RWPE2 (cell line): Measurements from ENCODE around the gene NAA11.

Experiments
- ATAC-seq: fragments of 200-7000 bp; cut with Tn5 transposase; 3 replicates; pipeline ENCODE4 v1.9.1; 2021; ENCODE audit warnings: low read depth
- DNase-seq: peaks from one replicate; pipeline ENCODE4 v3.0.0-alpha.2; 2020; ENCODE audit warnings: low spot score
- H3K27ac ChIP-seq: fragments of 450-650 bp; 2 replicates; pipeline ENCODE4 v1.5.1; 2017; ENCODE audit warnings: mild to moderate bottlenecking; ENCODE audit not compliant: poor library complexity, severe bottlenecking
- H3K27me3 ChIP-seq: fragments of 250-450 bp; sonication (Bioruptor Pico); 2 replicates; pipeline ENCODE4 v1.5.1; 2021; ENCODE audit warnings: mild to moderate bottlenecking, moderate library complexity; ENCODE audit not compliant: insufficient read depth, poor library complexity, severe bottlenecking
- H3K36me3 ChIP-seq: fragments of 250-450 bp; sonication (Bioruptor Pico); 2 replicates; pipeline ENCODE4 v1.5.1; 2020; ENCODE audit warnings: low read depth, mild to moderate bottlenecking, moderate library complexity
- H3K4me1 ChIP-seq: fragments of 250-450 bp; sonication (Bioruptor Pico); 2 replicates; pipeline ENCODE4 v1.5.1; 2021; ENCODE audit warnings: mild to moderate bottlenecking, moderate library complexity; ENCODE audit not compliant: insufficient read depth, poor library complexity, severe bottlenecking
- H3K4me3 ChIP-seq: fragments of 250-450 bp; sonication (Bioruptor Pico); 2 replicates; pipeline ENCODE4 v1.5.1; 2021; ENCODE audit warnings: mild to moderate bottlenecking, moderate library complexity; ENCODE audit not compliant: severe bottlenecking
- H3K9me3 ChIP-seq: fragments of 250-450 bp; sonication (Bioruptor Pico); 2 replicates; pipeline ENCODE4 v1.5.1; 2021; ENCODE audit warnings: mild to moderate bottlenecking, moderate library complexity; ENCODE audit not compliant: severe bottlenecking
- TF ChIP-seq, protein P1 (sequence below): fragments of 450-650 bp; IDR thresholded peaks from one replicate; pipeline ENCODE4 v1.5.1; 2017; ENCODE audit warnings: mild to moderate bottlenecking, moderate library complexity; ENCODE audit not compliant: poor library complexity, severe bottlenecking

Gene NAA11

DNA sequence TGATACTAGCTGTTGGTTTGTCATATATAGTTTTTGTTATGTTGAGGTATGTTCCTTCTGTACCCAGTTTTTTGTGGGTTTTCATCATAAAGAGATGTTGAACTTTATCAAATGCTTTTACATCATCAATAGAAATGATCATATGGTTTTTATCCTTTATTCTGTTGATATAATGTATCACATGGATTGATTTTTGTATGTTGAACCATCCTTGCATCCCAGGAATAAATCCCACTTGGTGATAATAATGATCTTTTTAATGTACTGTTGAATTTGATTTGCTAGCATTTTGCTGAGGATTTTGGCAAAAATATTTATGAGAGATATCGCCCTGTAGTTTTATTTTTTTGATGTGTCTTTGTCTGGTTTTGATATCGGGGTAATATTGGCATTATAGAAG is 22.5 kb upstream of the NAA11 start:
- Histone ChIP-seq H3K4me1 (no peaks in the 10 kb centered on the region), H3K36me3 (no peaks in the 10 kb centered on the region), H3K27me3 (no peaks in the 10 kb centered on the region), H3K27ac (no peak overlapping the region), H3K9me3 (no peaks in the 10 kb centered on the region), H3K4me3 (no peak overlapping the region)
- ATAC-seq = no peak
- TF ChIP-seq, protein P1, sequence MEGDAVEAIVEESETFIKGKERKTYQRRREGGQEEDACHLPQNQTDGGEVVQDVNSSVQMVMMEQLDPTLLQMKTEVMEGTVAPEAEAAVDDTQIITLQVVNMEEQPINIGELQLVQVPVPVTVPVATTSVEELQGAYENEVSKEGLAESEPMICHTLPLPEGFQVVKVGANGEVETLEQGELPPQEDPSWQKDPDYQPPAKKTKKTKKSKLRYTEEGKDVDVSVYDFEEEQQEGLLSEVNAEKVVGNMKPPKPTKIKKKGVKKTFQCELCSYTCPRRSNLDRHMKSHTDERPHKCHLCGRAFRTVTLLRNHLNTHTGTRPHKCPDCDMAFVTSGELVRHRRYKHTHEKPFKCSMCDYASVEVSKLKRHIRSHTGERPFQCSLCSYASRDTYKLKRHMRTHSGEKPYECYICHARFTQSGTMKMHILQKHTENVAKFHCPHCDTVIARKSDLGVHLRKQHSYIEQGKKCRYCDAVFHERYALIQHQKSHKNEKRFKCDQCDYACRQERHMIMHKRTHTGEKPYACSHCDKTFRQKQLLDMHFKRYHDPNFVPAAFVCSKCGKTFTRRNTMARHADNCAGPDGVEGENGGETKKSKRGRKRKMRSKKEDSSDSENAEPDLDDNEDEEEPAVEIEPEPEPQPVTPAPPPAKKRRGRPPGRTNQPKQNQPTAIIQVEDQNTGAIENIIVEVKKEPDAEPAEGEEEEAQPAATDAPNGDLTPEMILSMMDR = no peak
- no peak for DNase-seq

- no peak overlapping the region for H3K4me3 ChIP-seq
- H3K4me1 ChIP-seq = no peaks in the 10 kb centered on the region
- H3K27me3 ChIP-seq = no peaks in the 10 kb centered on the region
- no peak for ATAC-seq
- H3K27ac ChIP-seq = no peak overlapping the region
- no peaks in the 10 kb centered on the region for H3K36me3 ChIP-seq
- no peaks in the 10 kb centered on the region for H3K9me3 ChIP-seq
- TF ChIP-seq, protein P1 = no peak
- DNase-seq = no peak
Measured at GRCh38 chr4:79341893-79342653, 16.2 kb upstream of the NAA11 start.

GRCh38 chr4:79340568-79340967 is 14.7 kb upstream of the NAA11 start:
- ATAC-seq (no peak), DNase-seq (no peak)
- Histone ChIP-seq H3K4me1 (no peaks in the 10 kb centered on the region), H3K36me3 (no peaks in the 10 kb centered on the region), H3K4me3 (no peak overlapping the region), H3K27ac (no peak overlapping the region), H3K9me3 (no peaks in the 10 kb centered on the region), H3K27me3 (no peaks in the 10 kb centered on the region)
- TF ChIP-seq, protein P1 = no peak

DNA sequence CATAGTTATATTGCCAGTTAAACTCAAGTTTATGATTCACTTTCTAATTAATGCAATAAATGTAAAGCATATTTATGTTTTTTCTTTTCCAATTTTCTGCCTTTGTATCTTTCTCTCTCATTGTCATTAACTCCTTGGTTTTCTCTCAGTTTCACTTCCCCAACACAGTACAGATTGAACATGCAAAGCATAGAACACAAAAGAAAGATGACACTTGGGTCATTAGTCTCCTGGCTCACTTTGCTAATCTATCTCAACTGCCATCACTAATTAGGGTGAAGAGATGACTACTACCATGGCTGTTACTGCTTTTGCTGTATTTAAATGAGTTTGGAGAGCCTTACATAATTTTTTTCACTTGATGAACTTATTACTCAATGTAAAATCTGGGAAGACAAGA is 12.3 kb upstream of the NAA11 start:
- Histone ChIP-seq H3K4me3 (no peak overlapping the region), H3K4me1 (no peaks in the 10 kb centered on the region), H3K27me3 (no peaks in the 10 kb centered on the region), H3K9me3 (no peaks in the 10 kb centered on the region), H3K36me3 (no peaks in the 10 kb centered on the region), H3K27ac (no peak overlapping the region)
- TF ChIP-seq, protein P1 = no peak
- ATAC-seq = no peak
- DNase-seq = no peak

DNA sequence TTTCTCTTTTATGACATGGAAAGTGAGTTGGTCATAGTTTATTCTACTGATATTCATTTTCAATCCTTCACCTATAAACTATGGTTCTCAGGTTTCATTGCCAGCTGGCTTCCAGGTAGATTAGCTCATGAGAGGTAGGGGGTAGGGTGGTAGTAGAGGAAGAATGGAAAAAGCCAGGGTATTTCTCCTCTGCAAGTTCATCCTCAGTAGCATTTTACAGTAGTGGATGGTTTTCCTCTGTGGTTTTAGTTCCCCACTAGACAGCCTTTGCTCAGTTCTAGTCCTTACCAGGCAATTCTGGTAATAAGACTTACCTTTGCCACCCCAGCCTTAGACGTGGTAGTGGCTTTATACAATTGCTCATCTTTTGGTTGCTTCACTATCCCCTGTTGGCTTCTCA is 8.9 kb upstream of the NAA11 start:
- H3K4me1 ChIP-seq = no peaks in the 10 kb centered on the region
- ATAC-seq (no peak), DNase-seq (no peak)
- TF ChIP-seq, protein P1 = no peak
- no peak overlapping the region for H3K4me3 ChIP-seq
- no peak overlapping the region for H3K27ac ChIP-seq
- H3K36me3 ChIP-seq = no peaks in the 10 kb centered on the region
- no peaks in the 10 kb centered on the region for H3K27me3 ChIP-seq
- H3K9me3 ChIP-seq = no peaks in the 10 kb centered on the region
